ENCODE results near the gene MXD4.
"Not testable (repeated sequence)": the region's sequence is repeated elsewhere in the genome, so short reads cannot be mapped to it uniquely, and the experiment has no call there.

The MXD4 gene

DNA sequence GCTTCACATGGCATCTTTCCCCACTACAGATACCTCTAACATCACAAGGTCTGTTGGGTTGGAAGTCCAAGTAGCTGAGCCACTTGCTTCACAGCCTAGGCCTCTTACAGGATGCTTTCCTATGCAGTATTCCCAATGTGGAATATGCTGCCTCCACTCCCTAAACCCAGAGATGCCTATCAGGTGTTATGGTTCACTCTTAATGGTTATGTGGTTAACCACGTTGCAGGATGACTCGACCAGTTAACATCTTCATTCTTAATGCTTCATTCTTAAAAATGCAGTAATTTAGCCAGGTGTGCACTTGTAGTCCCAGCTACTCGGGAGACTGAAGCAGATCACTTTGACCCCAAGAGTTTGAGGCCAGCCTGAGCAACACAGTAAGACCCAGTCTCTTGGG is 44.2 kb downstream of the MXD4 start:
- no peak for DNase-seq

- no peak for DNase-seq
Observed at GRCh38 chr4:2212831-2213230, 49.1 kb downstream of the MXD4 start.

DNA sequence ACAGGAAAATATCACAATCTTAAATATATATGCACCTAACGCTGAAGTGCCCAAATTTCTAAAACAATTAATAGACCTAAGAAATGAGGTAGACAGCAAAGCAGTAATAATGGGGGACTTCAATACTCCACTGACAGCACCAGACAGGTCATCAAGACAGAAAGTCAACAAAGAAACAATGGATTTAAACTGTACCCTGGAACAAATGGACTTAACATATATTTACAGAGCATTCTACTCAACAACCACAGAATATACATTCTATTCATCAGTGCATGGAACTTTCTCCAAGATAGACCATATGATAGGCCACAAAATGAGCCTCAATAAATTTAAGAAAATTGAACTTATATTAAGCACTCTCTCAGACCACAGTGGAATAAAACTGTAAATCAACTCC is 59.1 kb downstream of the MXD4 start:
- not testable (repeated sequence) for DNase-seq

Data from NCI-H187 (cell line).